HEK293T (cell line): Measurements from ENCODE around the gene FASTKD1.
"Not testable (repeated sequence)": the region's sequence is repeated elsewhere in the genome, so short reads cannot be mapped to it uniquely, and the experiment has no call there.

Source experiments
- CTCF ChIA-PET: fragments of 350-600 bp; formaldehyde crosslinking; extraction: SDS; loops from one replicate; lab custom pipeline; 2021; ENCODE audit warnings: antibody characterized with exemption, inconsistent platforms; lab: Yijun Ruan, JAX
- POLR2A ChIA-PET: fragments of 350-600 bp; formaldehyde crosslinking; extraction: SDS; loops from one replicate; lab custom pipeline; 2020; ENCODE audit warnings: antibody characterized with exemption, inconsistent platforms; lab: Yijun Ruan, JAX
- DNase-seq: peaks from one replicate; pipeline ENCODE4 v3.0.0; 2012; ENCODE audit warnings: mixed read lengths; ENCODE audit errors: extremely low spot score
- ARNT ChIP-seq: fragments of 450-650 bp; IDR thresholded peaks from 2 replicates; pipeline ENCODE4 v1.6.1; 2017; ENCODE audit warnings: mild to moderate bottlenecking
- BHLHE40 ChIP-seq: fragments of 450-650 bp; IDR thresholded peaks from 2 replicates; pipeline ENCODE4 v1.6.1; 2016; ENCODE audit warnings: mild to moderate bottlenecking, moderate library complexity, borderline replicate concordance
- CTBP1 ChIP-seq: fragments of 450-650 bp; IDR thresholded peaks from 2 replicates; pipeline ENCODE4 v1.6.1; 2016; ENCODE audit warnings: borderline replicate concordance
- ELF4 ChIP-seq: fragments of 450-650 bp; IDR thresholded peaks from 2 replicates; pipeline ENCODE4 v1.6.1; 2017; ENCODE audit warnings: antibody characterized with exemption
- FOXA1 ChIP-seq: fragments of 450-650 bp; IDR thresholded peaks from 2 replicates; pipeline ENCODE4 v1.6.1; 2016; ENCODE audit warnings: mild to moderate bottlenecking
- FOXK2 ChIP-seq: fragments of 450-650 bp; IDR thresholded peaks from 2 replicates; pipeline ENCODE4 v1.6.1; 2016; ENCODE audit warnings: mild to moderate bottlenecking
- FOXM1 ChIP-seq: fragments of 450-650 bp; IDR thresholded peaks from 2 replicates; pipeline ENCODE4 v1.6.1; 2017; ENCODE audit warnings: mild to moderate bottlenecking, borderline replicate concordance
- HDGF ChIP-seq: fragments of 450-650 bp; IDR thresholded peaks from 2 replicates; pipeline ENCODE4 v1.6.1; 2017; ENCODE audit warnings: antibody characterized with exemption, borderline replicate concordance
- L3MBTL2 ChIP-seq: fragments of 450-650 bp; conservative IDR thresholded peaks from 2 replicates; pipeline ENCODE4 v1.6.1; 2016; ENCODE audit warnings: mild to moderate bottlenecking
- LEF1 ChIP-seq: fragments of 450-650 bp; IDR thresholded peaks from 2 replicates; pipeline ENCODE4 v1.6.1; 2017; ENCODE audit warnings: mild to moderate bottlenecking, borderline replicate concordance
- NFRKB ChIP-seq: fragments of 450-650 bp; IDR thresholded peaks from 2 replicates; pipeline ENCODE4 v1.6.1; 2016; ENCODE audit warnings: mild to moderate bottlenecking, moderate library complexity
- PKNOX1 ChIP-seq: fragments of 450-650 bp; IDR thresholded peaks from 2 replicates; pipeline ENCODE4 v1.6.1; 2016
- SP1 ChIP-seq: fragments of 450-650 bp; IDR thresholded peaks from 2 replicates; pipeline ENCODE4 v1.6.1; 2017
- SUZ12 ChIP-seq: fragments of 450-650 bp; IDR thresholded peaks from 2 replicates; pipeline ENCODE4 v1.6.1; 2016; ENCODE audit warnings: mild to moderate bottlenecking
- TARDBP ChIP-seq: fragments of 450-650 bp; IDR thresholded peaks from 2 replicates; pipeline ENCODE4 v1.6.1; 2016
- ZNF384 ChIP-seq: fragments of 450-650 bp; IDR thresholded peaks from 2 replicates; pipeline ENCODE4 v1.6.1; 2016

The FASTKD1 gene

DNA sequence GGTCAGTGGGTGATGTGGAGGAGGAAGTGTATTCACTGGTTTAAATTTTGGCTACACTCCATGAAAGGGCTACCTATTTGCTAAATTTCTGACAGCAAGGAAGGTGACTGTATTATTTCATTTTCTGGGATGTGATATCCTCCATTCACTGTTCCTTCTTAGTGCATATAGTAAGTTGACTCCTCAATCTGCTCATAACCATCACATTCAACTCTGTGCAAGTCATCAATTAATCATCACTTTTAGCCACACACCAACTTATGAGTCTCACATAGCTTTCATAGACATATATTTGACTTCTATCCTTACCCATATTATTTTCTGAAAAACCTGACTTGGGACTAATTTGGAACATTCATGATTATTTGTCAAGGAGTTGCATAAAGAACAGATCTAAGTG lies 47.2 kb downstream of the FASTKD1 start:
- no peak for TF ChIP-seq NFRKB
- TF ChIP-seq FOXA1 = no peak
- TF ChIP-seq HDGF = no peak
- no peak for TF ChIP-seq PKNOX1
- no peak for TF ChIP-seq LEF1
- TF ChIP-seq FOXK2 = no peak
- no peak for TF ChIP-seq CTBP1
- TF ChIP-seq ZNF384 = no peak
- no peak for TF ChIP-seq ARNT
- no peak for TF ChIP-seq BHLHE40
- TF ChIP-seq SP1 = no peak
- no peak for TF ChIP-seq L3MBTL2
- TF ChIP-seq TARDBP = no peak
- POLR2A ChIA-PET = no interaction called here
- CTCF ChIA-PET = no interaction called here
- DNase-seq = no peak

GRCh38 chr2:169525434-169525833 lies 48.2 kb downstream of the FASTKD1 start:
- no peak for DNase-seq
- ChIA-PET CTCF (no interaction called here), POLR2A (no interaction called here)
- TF ChIP-seq FOXA1 (no peak), HDGF (no peak), PKNOX1 (no peak), BHLHE40 (no peak), ZNF384 (no peak), CTBP1 (no peak), LEF1 (no peak), L3MBTL2 (no peak), FOXK2 (no peak), ARNT (no peak), ELF4 (no peak), TARDBP (no peak), SUZ12 (no peak), FOXM1 (no peak), NFRKB (no peak), SP1 (no peak)

- DNase-seq = no peak
- TF ChIP-seq ELF4 = no peak
- TF ChIP-seq CTBP1 = no peak
- TF ChIP-seq FOXA1 = no peak
- no peak for TF ChIP-seq ARNT
- TF ChIP-seq LEF1 = no peak
- TF ChIP-seq L3MBTL2 = no peak
- ChIA-PET CTCF (no interaction called here), POLR2A (no interaction called here)
Measured at GRCh38 chr2:169523681-169524080, 50.0 kb downstream of the FASTKD1 start.

GRCh38 chr2:169520896-169521295 lies 52.8 kb downstream of the FASTKD1 start:
- CTCF ChIA-PET = no interaction called here
- no peak for DNase-seq
- TF ChIP-seq ZNF384 = no peak
- TF ChIP-seq CTBP1 = no peak
- TF ChIP-seq HDGF = no peak
- no peak for TF ChIP-seq FOXA1
- TF ChIP-seq FOXM1 = no peak
- POLR2A ChIA-PET = no interaction called here

GRCh38 chr2:169516488-169516995 lies 57.1 kb downstream of the FASTKD1 start:
- DNase-seq, POLR2A ChIA-PET: not testable (repeated sequence)
- CTCF ChIA-PET = interaction anchor here (0.6 kb wide), 1 partner anchor 26 kb away, joined by 4 read pairs; no protein-coding TSS in a partner anchor

DNA sequence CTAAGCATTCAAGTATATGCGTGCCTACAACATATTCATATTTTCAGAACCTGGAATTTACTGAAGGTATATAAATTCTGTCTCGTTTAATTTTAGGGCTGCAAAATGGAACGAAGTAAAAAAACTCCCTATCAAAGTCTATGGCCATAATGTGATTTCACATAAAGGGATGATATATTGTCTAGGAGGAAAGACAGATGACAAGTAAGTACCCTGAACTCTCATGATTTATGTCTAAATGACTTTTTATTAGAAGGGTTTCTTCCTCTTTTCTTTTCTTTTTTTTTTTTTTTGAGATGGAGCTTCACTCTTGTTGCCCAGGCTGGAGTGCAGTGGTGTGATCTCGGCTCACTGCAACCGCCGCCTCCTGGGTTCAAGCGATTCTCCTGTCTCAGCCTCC lies 58.9 kb downstream of the FASTKD1 start:
- peak; percentile 80 for TF ChIP-seq PKNOX1
- peak; percentile 49; the same call in 1 of the 2 replicates for TF ChIP-seq ZNF384
- POLR2A ChIA-PET, DNase-seq: not testable (repeated sequence)
- CTCF ChIA-PET = interaction anchor here (0.8 kb wide), 1 partner anchor 46 kb away, joined by 3 read pairs; no protein-coding TSS in a partner anchor

GRCh38 chr2:169513926-169514325 lies 59.7 kb downstream of the FASTKD1 start:
- no peak for DNase-seq
- ChIA-PET CTCF (interaction anchor here (0.8 kb wide), 1 partner anchor 47 kb away, joined by 3 read pairs; no protein-coding TSS in a partner anchor), POLR2A (no interaction called here)
- TF ChIP-seq PKNOX1 (peak; percentile 76), FOXM1 (no peak)
